KMS-11 (cell line): Measurements from ENCODE around the gene RFTN2.

Experiments used
- H2AFZ ChIP-seq: fragments of 200-600 bp; sonication (generic); 2 replicates; pipeline ENCODE4 v1.6.1; 2016; ENCODE audit warnings: antibody characterized with exemption, mixed run types, low read depth
- H3K27ac ChIP-seq: fragments of 200-600 bp; sonication (generic); 2 replicates; pipeline ENCODE4 v1.6.1; 2016; ENCODE audit warnings: mild to moderate bottlenecking, mixed run types
- H3K27me3 ChIP-seq: fragments of 200-600 bp; sonication (generic); 2 replicates; pipeline ENCODE4 v1.6.1; 2017; ENCODE audit warnings: mild to moderate bottlenecking, low read depth, mixed run types, moderate library complexity; ENCODE audit not compliant: insufficient read depth
- H3K36me3 ChIP-seq: fragments of 200-600 bp; sonication (generic); 2 replicates; pipeline ENCODE4 v1.6.1; 2017; ENCODE audit warnings: mild to moderate bottlenecking, mixed run types; ENCODE audit not compliant: insufficient read depth
- H3K4me1 ChIP-seq: fragments of 200-600 bp; sonication (generic); 2 replicates; pipeline ENCODE4 v1.6.1; 2016; ENCODE audit warnings: mild to moderate bottlenecking, low read depth, mixed run types; ENCODE audit not compliant: poor library complexity, severe bottlenecking
- H3K4me2 ChIP-seq: fragments of 200-600 bp; sonication (generic); 2 replicates; pipeline ENCODE4 v1.7.0; 2016; ENCODE audit warnings: mild to moderate bottlenecking, mixed run types
- H3K4me3 ChIP-seq: fragments of 200-600 bp; sonication (generic); IDR thresholded peaks from 2 replicates; pipeline ENCODE4 v1.6.1; 2017; ENCODE audit warnings: low read depth, low read length, mixed read lengths; ENCODE audit not compliant: insufficient read depth
- H3K79me2 ChIP-seq: fragments of 200-600 bp; sonication (generic); 2 replicates; pipeline ENCODE4 v1.6.1; 2016; ENCODE audit warnings: low read depth, mixed run types; ENCODE audit not compliant: insufficient read depth
- H3K9ac ChIP-seq: fragments of 200-600 bp; sonication (generic); 2 replicates; pipeline ENCODE4 v1.6.1; 2016; ENCODE audit warnings: mild to moderate bottlenecking, mixed run types
- H4K20me1 ChIP-seq: fragments of 200-600 bp; sonication (generic); 2 replicates; pipeline ENCODE4 v1.6.1; 2016; ENCODE audit warnings: mild to moderate bottlenecking, mixed run types; ENCODE audit not compliant: insufficient read depth
- CTCF ChIP-seq: fragments of 200-600 bp; sonication (generic); conservative IDR thresholded peaks from 2 replicates; pipeline ENCODE4 v1.6.1; 2017; ENCODE audit warnings: low read depth, mild to moderate bottlenecking, antibody characterized with exemption, low read length, moderate library complexity, mixed read lengths

RFTN2 gene

GRCh38 chr2:197539734-197540133 is 135.7 kb downstream of the RFTN2 start:
- TF ChIP-seq CTCF = no peak
- Histone ChIP-seq H3K79me2 (peaks cover 8% of the 10 kb centered on the region; the same call in 1 of the 2 replicates), H4K20me1 (peaks cover 4% of the 10 kb centered on the region; the same call in 1 of the 2 replicates), H3K36me3 (peaks cover 5% of the 10 kb centered on the region; the same call in 1 of the 2 replicates), H3K9ac (no peak overlapping the region), H3K27ac (no peak overlapping the region), H3K4me2 (no peak overlapping the region; the same call in 1 of the 2 replicates), H3K4me1 (peaks cover 34% of the 10 kb centered on the region), H3K27me3 (no peaks in the 10 kb centered on the region), H2AFZ (no peak overlapping the region), H3K4me3 (no peak overlapping the region)

- H3K4me1 ChIP-seq = peaks cover 44% of the 10 kb centered on the region
- H3K79me2 ChIP-seq = peaks cover 18% of the 10 kb centered on the region; the same call in 1 of the 2 replicates
- H3K36me3 ChIP-seq = peaks cover 5% of the 10 kb centered on the region; the same call in 1 of the 2 replicates
- H3K4me2 ChIP-seq = peak overlapping the region; percentile 43
- H3K4me3 ChIP-seq = no peak overlapping the region
- H3K27ac ChIP-seq = peak overlapping the region; percentile 27; the same call in 1 of the 2 replicates
- no peak overlapping the region for H3K9ac ChIP-seq
- H2AFZ ChIP-seq = no peak overlapping the region
- H3K27me3 ChIP-seq = no peaks in the 10 kb centered on the region
- peaks cover 4% of the 10 kb centered on the region; the same call in 1 of the 2 replicates for H4K20me1 ChIP-seq
- no peak for TF ChIP-seq CTCF
These were observed 137.0 kb downstream of the RFTN2 start for GRCh38 chr2:197538412-197538811.
